Ectodermal cell (in vitro differentiated cells): ENCODE measurements around the gene PRR16.

ENCODE experiments used
- H3K27ac ChIP-seq: 2 replicates; pipeline ENCODE4 v1.7.0; 2013; ENCODE audit warnings: mild to moderate bottlenecking, low read depth, low read length; ENCODE audit not compliant: insufficient read depth, poor library complexity, severe bottlenecking
- H3K27me3 ChIP-seq: 2 replicates; pipeline ENCODE4 v1.7.0; 2013; ENCODE audit warnings: mild to moderate bottlenecking, low read length; ENCODE audit not compliant: insufficient read depth, control insufficient read depth, poor library complexity, severe bottlenecking
- H3K36me3 ChIP-seq: one replicate; pipeline ENCODE4 v1.7.0; 2013; ENCODE audit warnings: low read length; ENCODE audit not compliant: control insufficient read depth, insufficient read depth
- H3K4me1 ChIP-seq: one replicate; pipeline ENCODE4 v1.7.0; 2013; ENCODE audit warnings: low read length; ENCODE audit not compliant: control insufficient read depth, insufficient read depth
- H3K4me3 ChIP-seq: 2 replicates; pipeline ENCODE4 v1.7.0; 2013; ENCODE audit warnings: low read depth, low read length, control low read depth; ENCODE audit not compliant: insufficient read depth
- H3K9me3 ChIP-seq: 2 replicates; pipeline ENCODE4 v1.7.0; 2013; ENCODE audit warnings: mild to moderate bottlenecking, low read length, moderate library complexity; ENCODE audit not compliant: control insufficient read depth
- whole genome bisulfite sequencing, 2 experiments: methylation state at CpG; one replicate each; pipeline ENCODE4 v1.1.7; 2013; ENCODE audit warnings: missing lambda C conversion rate in 2 of 2; 5-methylcytosine and 5-hydroxymethylcytosine counted together

PRR16 gene

DNA sequence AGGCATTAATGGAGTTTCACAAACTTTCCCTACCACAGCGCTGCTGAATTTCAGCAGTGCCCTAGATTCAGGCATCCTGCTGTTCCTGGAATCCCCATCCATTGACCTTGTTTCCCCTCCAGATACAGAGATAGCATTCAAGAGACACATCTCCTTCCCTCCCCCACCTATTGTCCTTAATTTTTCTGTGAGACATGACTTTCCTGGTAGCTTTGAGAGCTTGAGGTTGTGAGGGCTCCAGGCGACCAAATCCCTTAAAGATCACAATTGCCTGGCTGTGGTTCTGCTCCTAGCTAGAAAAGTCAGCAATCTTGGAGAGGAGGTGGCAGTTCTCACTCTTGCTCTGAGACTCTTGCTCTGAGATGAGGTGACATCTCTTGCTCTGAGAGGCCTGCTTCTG is 48.0 kb downstream of the PRR16 start:
- WGBS, 2 experiments, result 3 to 5% methylated on average over 2 of the region's 2 CpGs
- Histone ChIP-seq H3K27ac (no peak overlapping the region), H3K4me3 (no peak overlapping the region), H3K27me3 (no peaks in the 10 kb centered on the region), H3K36me3 (no peaks in the 10 kb centered on the region), H3K9me3 (no peaks in the 10 kb centered on the region), H3K4me1 (peaks cover 9% of the 10 kb centered on the region)

DNA sequence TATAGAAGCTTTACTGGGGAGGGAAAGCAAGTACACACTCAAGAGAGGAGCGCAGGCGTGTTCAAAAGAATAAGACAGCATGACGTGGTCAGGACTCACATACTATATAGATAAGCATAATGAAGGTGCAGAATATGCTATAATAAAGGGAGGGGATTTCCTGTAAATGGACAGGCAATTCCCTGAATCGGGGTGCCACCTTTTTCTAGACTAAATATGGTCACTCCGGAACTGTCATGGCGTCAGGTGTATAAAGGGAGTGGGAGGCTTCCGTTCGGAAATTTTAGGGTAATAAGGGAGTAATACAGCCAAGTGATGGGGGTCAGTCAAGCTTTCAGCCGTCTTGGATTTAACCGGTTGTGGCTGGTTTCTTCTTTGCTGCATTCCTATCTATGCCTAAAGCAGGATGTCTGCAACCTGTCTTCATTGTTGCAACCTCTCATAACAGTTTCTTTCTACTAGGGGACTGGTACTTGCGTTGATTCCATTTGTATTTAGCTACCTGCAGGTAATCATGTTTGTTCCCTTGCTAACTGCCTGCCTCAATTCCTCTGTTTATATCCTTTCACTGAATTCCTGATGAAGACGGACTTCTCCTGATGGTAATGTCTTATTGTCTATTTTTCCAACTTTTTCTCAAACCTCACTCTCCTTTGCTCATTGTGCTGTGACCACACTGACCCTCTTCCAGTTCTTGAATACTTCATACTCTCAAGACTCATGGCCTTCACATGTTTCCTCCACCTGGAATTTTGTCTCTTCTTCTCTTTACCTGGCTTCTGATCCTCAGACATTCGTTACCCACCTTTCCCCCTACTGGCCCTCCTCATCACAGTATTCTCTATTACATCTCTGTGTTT is 48.9 kb downstream of the PRR16 start:
- H3K27ac ChIP-seq, result no peak overlapping the region
- WGBS, 2 experiments, result 94 to 95% methylated on average over 13 of the region's 13 CpGs

DNA sequence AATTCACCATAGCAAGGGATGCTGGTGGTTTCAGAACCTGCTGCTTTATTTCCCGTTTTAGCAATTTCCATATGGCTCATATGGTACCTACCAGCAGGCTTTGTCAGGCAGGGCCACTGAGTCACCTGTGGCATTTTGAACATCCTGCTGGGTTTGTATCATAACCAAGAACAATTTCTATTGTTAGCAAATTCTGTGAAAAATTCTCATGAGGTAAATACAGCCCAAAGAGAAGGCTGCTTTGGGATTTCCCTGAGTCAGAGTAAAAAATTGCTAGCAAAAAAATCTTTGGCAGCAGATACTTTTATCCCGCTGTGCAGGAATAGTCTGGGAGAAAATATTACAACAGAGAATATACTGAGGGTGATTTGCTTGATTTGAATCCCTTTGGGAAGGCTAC is 52.7 kb downstream of the PRR16 start:
- 94 to 97% methylated on average over 2 of the region's 2 CpGs for WGBS, 2 experiments
- H3K4me3 ChIP-seq, result no peak overlapping the region

More for the DNA sequence above, 48.9 kb downstream of the PRR16 start:
- Histone ChIP-seq H3K4me1 (peaks cover 9% of the 10 kb centered on the region), H3K4me3 (no peak overlapping the region), H3K36me3 (no peaks in the 10 kb centered on the region), H3K27me3 (no peaks in the 10 kb centered on the region), H3K9me3 (no peaks in the 10 kb centered on the region)

DNA sequence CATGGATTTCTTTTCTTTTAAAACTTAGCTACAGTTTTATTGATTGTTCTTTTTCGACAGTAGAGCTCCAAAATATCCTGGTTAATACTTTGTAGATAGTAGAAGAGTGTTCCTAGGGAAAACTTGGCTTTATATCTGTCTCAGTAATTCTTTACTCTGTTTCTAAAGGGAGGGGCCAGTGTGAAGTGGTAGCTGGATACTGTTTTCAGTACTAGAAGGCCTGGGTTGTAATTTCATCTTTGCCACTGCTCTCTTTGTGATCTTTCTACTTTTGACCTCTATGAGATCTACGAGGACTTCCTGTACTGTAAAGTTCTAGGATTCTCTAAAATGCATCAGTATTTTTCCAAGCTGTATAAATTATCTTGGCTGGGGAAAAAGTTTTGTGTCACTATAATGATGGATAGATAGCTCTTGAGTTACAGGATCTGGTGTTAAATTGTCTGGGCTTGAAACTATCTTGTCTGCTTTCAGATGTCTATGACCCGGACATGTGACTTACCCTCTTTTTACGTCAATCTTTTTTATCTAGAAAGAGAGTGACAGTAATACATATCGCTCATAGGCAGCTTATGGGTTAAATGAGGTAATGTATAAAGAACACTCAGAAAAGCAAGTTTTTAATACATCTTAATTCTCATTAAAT is 53.6 kb downstream of the PRR16 start:
- no peaks in the 10 kb centered on the region for H3K9me3 ChIP-seq
- H3K27ac ChIP-seq, result no peak overlapping the region
- H3K27me3 ChIP-seq, result no peaks in the 10 kb centered on the region
- WGBS, 2 experiments, result 96 to 98% methylated on average over 3 to 4 of the region's 5 CpGs
- H3K4me3 ChIP-seq, result no peak overlapping the region
- H3K4me1 ChIP-seq, result peaks cover 3% of the 10 kb centered on the region
- no peaks in the 10 kb centered on the region for H3K36me3 ChIP-seq

More for the DNA sequence above, 52.7 kb downstream of the PRR16 start:
- Histone ChIP-seq H3K27me3 (no peaks in the 10 kb centered on the region), H3K4me1 (peaks cover 9% of the 10 kb centered on the region), H3K27ac (no peak overlapping the region), H3K36me3 (no peaks in the 10 kb centered on the region), H3K9me3 (no peaks in the 10 kb centered on the region)

DNA sequence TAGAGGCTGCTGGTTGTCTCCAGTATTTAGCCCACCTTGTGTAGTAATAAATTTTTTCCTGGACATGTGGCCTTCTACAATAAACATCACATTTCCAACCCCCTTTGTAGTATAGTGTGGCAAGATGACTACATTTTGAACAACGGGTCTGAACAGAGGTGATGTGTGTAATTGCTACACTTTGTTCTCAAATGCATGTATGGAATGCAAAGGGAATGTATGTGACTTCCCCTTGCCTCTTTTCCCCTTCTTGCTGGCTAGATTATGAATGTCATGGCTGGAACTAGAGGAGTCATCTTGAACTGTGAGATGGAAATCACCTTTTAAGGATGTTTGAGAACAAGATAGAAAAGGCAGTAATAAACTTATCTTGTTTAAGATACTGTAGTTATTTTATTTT is 54.5 kb downstream of the PRR16 start:
- no peak overlapping the region for H3K4me3 ChIP-seq
- no peaks in the 10 kb centered on the region for H3K36me3 ChIP-seq
- H3K27ac ChIP-seq, result no peak overlapping the region
- H3K9me3 ChIP-seq, result no peaks in the 10 kb centered on the region
- 83 to 86% methylated on average over 1 of the region's 1 CpG for WGBS, 2 experiments
- H3K27me3 ChIP-seq, result no peaks in the 10 kb centered on the region
- no peaks in the 10 kb centered on the region for H3K4me1 ChIP-seq

DNA sequence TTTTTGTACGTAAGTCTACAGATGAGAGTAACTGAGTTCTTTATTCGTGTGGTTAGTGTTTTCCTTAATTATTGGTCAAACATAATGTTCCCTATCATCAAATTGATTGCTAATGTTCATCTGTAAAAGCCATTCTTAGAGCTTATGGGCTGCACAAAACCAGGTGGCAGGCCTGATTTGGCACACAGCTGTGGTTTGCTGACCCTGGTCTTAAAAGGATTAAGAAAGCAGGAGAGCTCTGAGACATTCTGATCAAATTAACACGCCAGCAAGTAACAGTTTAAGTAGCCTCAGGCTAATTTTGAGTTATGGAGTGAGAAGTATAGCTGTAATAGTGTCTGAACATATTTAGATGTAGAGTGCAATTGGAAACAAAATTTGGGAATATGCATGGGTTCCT is 63.2 kb downstream of the PRR16 start:
- Histone ChIP-seq H3K9me3 (no peaks in the 10 kb centered on the region), H3K27ac (no peak overlapping the region), H3K36me3 (no peaks in the 10 kb centered on the region), H3K27me3 (no peaks in the 10 kb centered on the region), H3K4me1 (no peaks in the 10 kb centered on the region), H3K4me3 (no peak overlapping the region)
- 93 to 98% methylated on average over 1 to 3 of the region's 3 CpGs for WGBS, 2 experiments

DNA sequence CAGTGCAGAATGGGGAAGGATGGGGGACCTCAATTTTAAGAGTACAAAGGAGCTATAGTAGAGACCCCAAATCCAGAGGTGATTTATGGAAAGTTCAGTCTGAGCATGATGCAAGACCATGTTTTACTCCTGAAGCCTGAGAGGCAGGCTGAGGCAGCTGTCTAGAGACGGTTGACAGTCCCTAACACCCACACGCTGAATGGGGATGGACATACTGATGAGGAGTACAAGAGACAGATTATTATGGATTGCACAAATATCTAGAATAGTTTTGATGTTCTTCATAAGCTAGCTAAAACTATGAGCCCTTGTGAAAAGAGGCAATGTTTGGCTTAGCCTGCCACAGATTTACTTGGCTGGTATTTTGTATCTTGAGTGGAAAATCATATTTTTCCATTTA is 64.5 kb downstream of the PRR16 start:
- Histone ChIP-seq H3K36me3 (no peaks in the 10 kb centered on the region), H3K27me3 (no peaks in the 10 kb centered on the region), H3K27ac (no peak overlapping the region), H3K4me3 (no peak overlapping the region), H3K9me3 (no peaks in the 10 kb centered on the region), H3K4me1 (no peaks in the 10 kb centered on the region)
- 86 to 96% methylated on average over 2 of the region's 2 CpGs for WGBS, 2 experiments

DNA sequence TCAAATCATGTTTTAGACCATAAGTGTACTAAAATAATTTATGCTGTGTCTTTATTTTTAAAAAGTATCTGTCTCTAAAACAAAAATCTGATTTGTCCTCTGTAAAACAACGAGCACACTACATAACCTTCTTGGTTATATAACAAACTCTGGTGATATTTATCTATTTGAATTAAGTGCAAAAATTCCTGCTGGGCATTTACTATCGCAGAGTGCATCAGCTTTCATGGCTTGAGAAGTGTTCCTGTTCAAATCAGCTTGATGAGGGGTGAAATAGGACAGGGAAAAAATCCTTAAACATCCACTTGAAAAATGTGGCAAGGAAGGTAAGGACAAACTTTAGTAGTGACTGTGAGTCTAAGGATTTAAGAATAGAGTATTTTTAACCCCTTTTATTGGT is 65.3 kb downstream of the PRR16 start:
- Histone ChIP-seq H3K27ac (no peak overlapping the region), H3K4me1 (no peaks in the 10 kb centered on the region), H3K4me3 (no peak overlapping the region), H3K9me3 (no peaks in the 10 kb centered on the region), H3K36me3 (no peaks in the 10 kb centered on the region), H3K27me3 (no peaks in the 10 kb centered on the region)
- 92 to 100% methylated on average over 1 of the region's 2 CpGs for WGBS, 2 experiments

DNA sequence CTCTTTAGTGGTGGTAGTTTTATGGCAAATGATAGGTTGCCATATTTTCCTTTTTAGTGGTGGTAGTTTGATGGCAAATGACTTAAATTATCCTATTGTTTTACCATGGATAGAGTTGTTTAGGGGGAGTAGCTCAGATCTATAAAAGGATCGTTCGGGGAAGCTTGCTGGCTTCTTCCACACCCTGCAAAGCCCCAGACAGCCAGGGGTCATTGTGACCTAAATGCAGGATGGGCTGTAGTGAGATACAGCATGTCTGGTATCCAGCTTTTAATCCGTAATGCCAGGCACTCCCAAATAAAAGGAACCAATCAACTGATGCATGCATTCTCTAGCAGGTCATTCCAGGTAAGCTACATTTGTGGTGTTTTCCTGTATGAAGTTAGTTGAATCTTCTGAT is 67.1 kb downstream of the PRR16 start:
- Histone ChIP-seq H3K4me1 (no peaks in the 10 kb centered on the region), H3K4me3 (no peak overlapping the region), H3K27ac (no peak overlapping the region), H3K27me3 (no peaks in the 10 kb centered on the region), H3K9me3 (no peaks in the 10 kb centered on the region), H3K36me3 (no peaks in the 10 kb centered on the region)
- WGBS, 2 experiments, result 41 to 45% methylated on average over 2 to 3 of the region's 3 CpGs

DNA sequence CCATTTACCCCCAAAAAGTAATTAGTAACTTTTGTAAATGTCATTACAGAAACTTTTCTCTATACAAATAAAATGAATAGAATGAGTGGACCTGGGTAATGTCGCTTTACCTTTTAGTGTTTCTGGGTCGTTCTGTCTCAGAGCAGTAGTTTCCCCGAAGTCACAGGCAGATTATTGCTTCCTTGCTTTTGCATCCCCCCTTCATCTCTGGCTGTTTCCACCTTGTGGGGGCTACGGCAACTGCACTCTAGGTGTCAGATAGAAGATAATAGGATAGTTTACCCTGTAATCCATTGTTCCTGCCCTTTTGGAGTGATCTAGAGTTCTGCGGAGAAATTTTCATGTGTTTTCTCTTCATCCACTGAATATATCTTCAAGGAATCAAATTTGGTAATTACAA is 68.7 kb downstream of the PRR16 start:
- 49 to 61% methylated on average over 4 to 5 of the region's 5 CpGs for WGBS, 2 experiments
- H3K27ac ChIP-seq, result no peak overlapping the region
- H3K4me3 ChIP-seq, result no peak overlapping the region
- H3K36me3 ChIP-seq, result no peaks in the 10 kb centered on the region
- H3K27me3 ChIP-seq, result no peaks in the 10 kb centered on the region
- no peaks in the 10 kb centered on the region for H3K4me1 ChIP-seq
- H3K9me3 ChIP-seq, result no peaks in the 10 kb centered on the region
